GM18909 (cell line): ENCODE measurements around the gene CACTIN.

Experiments used
- ATAC-seq: cut with Tn5 transposase; IDR thresholded peaks from one replicate; pipeline ENCODE4 v1.9.1; 2021; ENCODE audit warnings: mild to moderate bottlenecking; ENCODE audit not compliant: unreplicated experiment, poor library complexity

Gene CACTIN

DNA sequence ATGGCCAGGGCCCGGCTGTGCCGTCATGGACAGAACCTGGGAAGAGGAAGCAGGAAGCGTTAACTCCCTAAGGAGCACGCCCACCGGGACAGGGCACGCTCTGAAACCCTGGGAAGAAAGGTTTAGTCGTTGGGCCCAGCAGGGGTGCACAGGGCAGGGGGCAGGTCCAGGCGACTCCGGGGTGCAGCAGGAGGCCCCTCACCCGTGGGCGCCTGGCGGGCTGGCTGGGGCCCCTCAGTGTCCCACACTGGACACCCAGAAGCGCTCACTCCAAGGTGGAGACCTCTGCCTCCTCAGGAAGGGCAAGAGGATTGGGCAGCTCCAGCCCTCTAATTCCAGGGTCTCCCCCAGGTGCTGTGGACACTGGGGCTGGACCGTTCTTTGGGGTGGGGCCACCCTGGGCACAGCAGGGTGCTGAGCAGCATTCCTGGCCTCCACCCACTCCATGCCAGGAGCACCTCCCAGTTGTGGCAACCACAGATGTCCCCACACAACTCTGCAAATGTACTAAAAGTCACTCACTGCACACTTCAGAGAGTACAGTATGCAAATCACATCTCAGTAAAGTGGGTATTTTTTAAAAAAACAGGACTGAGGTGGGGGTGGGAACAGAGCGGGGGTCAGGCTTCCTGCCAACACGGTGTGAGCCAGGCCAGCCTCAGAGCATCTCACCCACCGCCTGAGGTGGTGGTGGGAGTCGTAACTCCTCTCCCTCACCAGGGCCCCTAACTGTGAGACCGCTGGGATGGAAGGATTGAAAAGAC lies 38.5 kb upstream of the CACTIN start:
- ATAC-seq = no peak

DNA sequence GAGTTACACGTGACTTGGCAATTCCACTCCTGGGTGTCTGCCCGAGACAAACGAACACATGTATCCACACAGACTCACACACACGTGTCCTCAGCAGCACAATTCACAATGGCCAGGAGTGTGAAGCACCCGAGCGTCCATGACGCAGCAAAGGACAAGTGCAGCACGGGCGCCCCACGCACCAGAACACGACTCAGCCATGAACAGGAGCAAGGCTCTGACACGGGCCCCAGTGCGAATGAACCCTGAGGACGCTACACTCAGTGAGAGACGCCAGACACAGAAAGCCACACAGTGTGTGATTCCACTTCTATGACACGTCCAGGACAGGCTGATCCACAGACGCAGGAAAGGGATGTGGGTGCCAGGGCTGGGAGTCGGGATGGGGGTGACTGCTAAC lies 37.2 kb upstream of the CACTIN start:
- no peak for ATAC-seq

- no peak for ATAC-seq
These were observed 35.0 kb upstream of the CACTIN start for GRCh38 chr19:3661284-3662238.

DNA sequence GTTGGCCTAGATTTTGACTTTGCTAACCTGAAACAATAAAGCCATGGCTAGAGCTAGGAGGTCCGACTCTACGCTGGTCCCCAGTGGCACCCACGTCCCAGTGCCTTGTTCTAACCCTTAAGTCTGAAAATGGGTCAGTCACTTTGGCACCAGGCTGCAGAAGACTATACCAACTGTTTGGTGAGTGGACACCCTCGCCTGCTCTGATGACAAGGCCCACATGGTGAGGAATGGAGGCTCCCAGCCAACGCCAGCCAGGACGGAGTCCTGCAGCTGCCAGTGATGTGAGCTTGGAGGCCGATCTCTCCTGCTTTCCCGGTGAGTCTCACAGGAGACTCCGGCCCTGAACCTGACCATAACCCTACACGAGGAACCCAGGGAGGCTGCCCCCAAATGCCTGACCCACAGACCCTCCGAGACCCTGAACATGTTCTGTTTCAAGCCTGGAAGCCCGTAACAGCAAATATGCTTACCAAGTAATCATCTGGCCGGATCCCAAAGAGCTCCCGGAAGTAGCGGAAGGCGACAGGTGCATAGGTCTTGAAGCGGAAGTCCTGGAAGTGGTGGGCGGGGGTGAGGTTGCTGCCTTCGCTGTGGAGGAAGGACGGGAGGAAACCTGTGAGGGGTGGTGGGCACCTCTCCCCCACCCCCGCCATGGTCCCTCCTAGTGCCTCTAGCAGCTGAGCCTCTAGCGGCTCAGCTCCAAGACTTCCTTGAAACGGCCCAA lies 34.1 kb upstream of the CACTIN start:
- ATAC-seq = no peak

GRCh38 chr19:3659746-3660112 lies 33.1 kb upstream of the CACTIN start:
- no peak for ATAC-seq

GRCh38 chr19:3658870-3659745 lies 32.5 kb upstream of the CACTIN start:
- no peak for ATAC-seq

DNA sequence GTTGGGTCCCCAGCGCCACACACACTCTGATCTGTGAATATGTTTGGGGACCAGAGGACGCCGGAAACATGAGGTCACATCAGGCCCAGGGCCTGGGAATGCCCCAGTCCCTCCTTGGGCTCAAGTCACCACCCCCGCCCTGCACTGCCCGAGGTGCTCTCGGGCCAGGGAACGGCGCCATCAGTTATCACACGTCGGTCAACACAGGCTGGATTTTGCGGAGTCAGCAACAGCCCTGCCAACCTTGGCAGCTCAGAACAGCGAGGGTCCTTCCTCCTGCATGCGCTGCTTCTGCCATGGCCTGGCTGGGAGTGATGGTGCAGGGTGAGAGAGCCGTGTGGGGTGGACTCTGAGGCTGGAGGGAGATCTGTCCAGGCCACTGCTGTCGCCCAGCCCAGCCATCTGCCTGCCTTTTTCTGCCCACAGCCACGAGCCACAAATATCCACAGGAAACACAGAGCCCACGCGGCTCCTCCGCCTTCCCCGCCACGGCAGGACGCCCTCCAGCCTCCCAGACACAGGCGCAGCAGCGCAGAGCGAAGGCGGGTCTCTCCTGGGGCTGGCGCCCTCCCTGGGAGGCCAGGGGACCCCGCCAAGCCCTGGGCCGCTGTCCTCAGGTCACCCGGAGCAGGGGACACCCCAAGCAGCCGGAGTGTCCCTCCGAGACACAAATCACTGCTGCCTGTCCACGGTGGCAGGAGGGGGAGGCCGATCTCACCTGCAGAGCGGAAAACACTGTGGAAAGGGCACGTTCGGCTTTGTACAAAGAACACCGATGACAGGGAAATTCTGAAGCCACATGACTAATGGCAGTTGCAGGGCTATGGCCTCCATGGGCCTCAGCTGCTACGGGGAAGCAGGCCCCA lies 31.6 kb upstream of the CACTIN start:
- ATAC-seq = no peak

GRCh38 chr19:3657395-3657769 lies 30.8 kb upstream of the CACTIN start:
- ATAC-seq = no peak

- ATAC-seq = no peak
These were observed 30.3 kb upstream of the CACTIN start for GRCh38 chr19:3656747-3657394.

DNA sequence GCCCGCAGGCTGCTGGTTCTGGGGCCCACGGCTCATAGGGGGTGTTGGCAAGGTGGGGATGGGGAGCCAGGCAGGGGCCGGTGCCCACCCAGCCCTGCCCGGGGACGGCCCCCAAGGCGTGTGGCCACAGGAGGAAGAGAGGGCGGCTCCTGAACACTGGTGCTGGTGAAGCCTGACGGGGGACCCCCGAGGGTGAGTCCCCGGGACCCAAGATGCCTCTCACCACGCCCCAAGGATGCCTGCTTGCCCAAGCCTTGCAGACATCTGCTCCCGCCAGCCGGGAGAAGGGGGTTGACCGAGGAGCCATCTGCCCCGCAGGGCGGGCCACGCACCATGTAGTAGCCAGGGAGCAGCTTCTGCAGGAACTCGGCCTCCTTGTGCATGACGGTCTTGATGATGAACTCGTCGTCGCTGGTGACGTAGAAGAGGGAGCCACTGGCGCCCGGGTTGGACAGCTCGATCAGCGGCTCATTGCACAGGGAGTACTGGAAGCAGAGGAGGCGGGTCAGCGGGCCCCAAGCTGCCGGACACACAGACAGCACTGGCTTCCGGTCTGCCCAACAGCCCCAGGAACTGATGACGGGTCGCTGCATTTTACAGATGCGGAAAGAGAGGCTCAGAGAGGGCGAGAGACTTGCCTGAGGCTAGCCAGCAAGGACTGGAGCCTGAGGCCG lies 29.6 kb upstream of the CACTIN start:
- no peak for ATAC-seq

DNA sequence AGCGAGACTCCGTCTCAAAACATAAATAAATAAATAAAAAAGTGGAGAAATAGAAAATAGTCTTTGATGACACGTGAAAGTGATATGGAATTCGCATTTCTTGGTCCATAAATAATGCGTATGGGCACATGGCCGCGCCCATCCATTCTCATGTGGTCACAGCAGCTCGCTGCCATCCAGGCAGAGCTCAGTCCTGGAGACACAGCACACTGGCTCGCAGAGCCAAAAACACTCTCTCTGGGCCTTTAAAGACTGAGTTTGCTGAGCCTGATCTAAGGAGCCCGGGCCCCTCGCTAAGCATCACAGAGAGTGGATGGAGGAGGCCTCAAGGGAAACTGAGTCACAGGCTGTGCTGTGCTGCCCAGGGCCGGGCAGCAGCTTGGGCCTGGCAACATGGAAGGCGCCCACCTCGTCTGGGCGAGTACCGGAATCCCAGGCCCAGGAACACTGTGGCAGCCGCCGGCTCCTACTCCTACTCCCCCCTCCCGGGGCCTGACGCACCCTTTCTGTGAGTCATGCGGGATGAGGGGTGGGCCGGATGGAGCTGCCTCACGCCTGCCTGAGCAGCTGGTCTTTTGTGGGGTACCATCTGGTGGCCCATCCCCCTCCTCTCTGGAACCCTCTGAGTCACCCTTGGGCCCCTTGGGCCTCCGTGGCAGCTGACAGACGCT lies 28.9 kb upstream of the CACTIN start:
- no peak for ATAC-seq

DNA sequence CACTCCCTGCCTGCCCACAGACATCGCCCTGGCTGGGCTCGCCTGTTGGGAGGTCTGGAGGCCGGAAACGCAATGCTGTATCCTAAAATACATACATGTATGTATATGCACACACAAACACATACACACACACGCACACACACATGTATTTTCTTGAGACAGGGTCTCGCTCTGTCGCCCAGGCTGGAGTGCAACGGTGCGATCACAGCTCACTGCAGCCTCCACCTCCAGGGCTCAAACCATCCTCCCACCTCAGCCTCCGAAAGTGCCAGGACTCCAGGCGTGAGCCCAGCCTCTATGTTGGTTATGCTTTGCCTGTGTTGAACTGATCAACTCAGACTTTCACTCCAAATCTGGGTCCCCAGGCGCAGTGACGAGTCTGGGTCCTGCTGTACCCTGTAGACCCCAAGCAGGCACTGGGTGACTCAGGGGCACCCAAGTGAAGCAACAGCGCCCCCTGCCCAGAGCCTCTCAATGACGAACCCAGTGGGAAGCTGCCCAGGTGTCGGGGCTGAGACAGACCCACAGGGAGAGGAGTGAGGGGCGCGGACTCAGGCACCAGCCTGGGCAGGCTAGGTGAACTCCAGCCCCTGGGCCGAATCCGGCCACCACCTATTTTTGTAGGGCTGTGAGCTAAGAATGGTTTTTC lies 27.4 kb upstream of the CACTIN start:
- ATAC-seq = no peak

GRCh38 chr19:3653081-3653795 lies 26.6 kb upstream of the CACTIN start:
- no peak for ATAC-seq

- ATAC-seq = no peak
These were observed 25.8 kb upstream of the CACTIN start for GRCh38 chr19:3652422-3652821.

- ATAC-seq = no peak
These were observed 25.1 kb upstream of the CACTIN start for GRCh38 chr19:3651684-3652083.

- no peak for ATAC-seq
These were observed 23.3 kb upstream of the CACTIN start for GRCh38 chr19:3649888-3650287.
